GM10266 (cell line): ENCODE results near the gene C2orf92.
"Not testable (repeated sequence)": the region's sequence is repeated elsewhere in the genome, so short reads cannot be mapped to it uniquely, and the experiment has no call there.

Source experiments
- DNase-seq: peaks from one replicate; pipeline ENCODE4 v3.0.0; 2012; ENCODE audit errors: extremely low spot score
- CTCF ChIP-seq: IDR thresholded peaks from 2 replicates; pipeline ENCODE4 v1.5.1; 2012; ENCODE audit warnings: mild to moderate bottlenecking, low read depth; ENCODE audit not compliant: control insufficient read depth, insufficient read depth; ENCODE audit errors: missing control alignments

C2orf92 gene

GRCh38 chr2:97706708-97707345 lies 37.3 kb downstream of the C2orf92 start:
- peak; percentile 1 for DNase-seq

GRCh38 chr2:97707362-97708047 lies 38.0 kb downstream of the C2orf92 start:
- peak; percentile 0 for DNase-seq
- TF ChIP-seq CTCF = no peak

More at GRCh38 chr2:97706708-97707345, 37.3 kb downstream of the C2orf92 start:
- no peak for TF ChIP-seq CTCF

GRCh38 chr2:97708048-97708380 lies 38.5 kb downstream of the C2orf92 start:
- DNase-seq = peak; percentile 1
- TF ChIP-seq CTCF = no peak

- no peak for DNase-seq
- no peak for TF ChIP-seq CTCF
Measured at GRCh38 chr2:97708608-97709007, 39.1 kb downstream of the C2orf92 start.

- no peak for DNase-seq
- TF ChIP-seq CTCF = no peak
Measured at GRCh38 chr2:97711394-97711711, 41.8 kb downstream of the C2orf92 start.

GRCh38 chr2:97712175-97712574 lies 42.7 kb downstream of the C2orf92 start:
- not testable (repeated sequence) for DNase-seq

- DNase-seq = no peak
- no peak for TF ChIP-seq CTCF
Measured at GRCh38 chr2:97712693-97713295, 43.3 kb downstream of the C2orf92 start.
